Spleen (tissue), 11 donors: ENCODE results near the gene EVI5. TPM values are rescaled to one million over a fixed set of nuclear protein-coding genes. Genes with fewer than 3 reads are reported as not detected.

Source experiments
- DNase-seq: peaks from one replicate; pipeline ENCODE4 v3.0.0-alpha.2; 2020
- H3K27ac ChIP-seq, 8 donors: fragments of 200-600 bp; sonication (generic) in 7 of 8; 1 replicate in 4 of 8; 2 replicates in 4 of 8; pipeline versions ENCODE4 v1.5.0 to v1.8.0; 2016 to 2021; ENCODE audit warnings: inconsistent platforms in 4 of 8, mild to moderate bottlenecking in 4 of 8, moderate library complexity in 1 of 8
- H3K27me3 ChIP-seq, 7 donors: fragments of 200-600 bp; sonication (generic) in 6 of 7; replicated peaks in 1 of 7; 1 replicate in 4 of 7; 2 replicates in 3 of 7; pipeline versions ENCODE4 v1.5.0 to v1.8.0; 2016 to 2021; ENCODE audit warnings: inconsistent platforms in 3 of 7, mild to moderate bottlenecking in 1 of 7
- H3K36me3 ChIP-seq, 6 donors: fragments of 200-600 bp; sonication (generic) in 5 of 6; 1 replicate in 4 of 6; 2 replicates in 2 of 6; pipeline versions ENCODE4 v1.5.0 to v1.8.0; 2016 to 2021; ENCODE audit warnings: inconsistent platforms in 2 of 6
- H3K4me1 ChIP-seq, 6 donors: fragments of 200-600 bp; sonication (generic) in 5 of 6; 1 replicate in 3 of 6; 2 replicates in 3 of 6; pipeline versions ENCODE4 v1.5.0 to v1.8.0; 2016 to 2021; ENCODE audit warnings: inconsistent platforms in 3 of 6
- H3K4me3 ChIP-seq, 8 donors: fragments of 200-600 bp; sonication (generic) in 7 of 8; 1 replicate in 4 of 8; 2 replicates in 4 of 8; pipeline versions ENCODE4 v1.5.0 to v1.8.0; 2016 to 2021; ENCODE audit warnings: inconsistent platforms in 4 of 8, mild to moderate bottlenecking in 4 of 8, moderate library complexity in 2 of 8
- H3K9me3 ChIP-seq, 8 donors: fragments of 200-600 bp; sonication (generic) in 7 of 8; 1 replicate in 4 of 8; 2 replicates in 4 of 8; pipeline versions ENCODE4 v1.5.0 to v1.8.0; 2016 to 2021; ENCODE audit warnings: inconsistent platforms in 4 of 8
- POLR2A ChIP-seq, 3 donors: fragments of 450-650 bp; IDR thresholded peaks; one replicate each; pipeline ENCODE4 v1.5.1; 2017; ENCODE audit warnings: antibody characterized with exemption in 3 of 3, mild to moderate bottlenecking in 1 of 3
- POLR2AphosphoS5 ChIP-seq, 3 donors: sonication (generic); formaldehyde crosslinking; IDR thresholded peaks; one replicate each; pipeline ENCODE4 v1.5.1; 2017; ENCODE audit warnings: antibody characterized with exemption in 3 of 3
- WGBS, 5 donors: extraction: QIAGEN DNeasy Blood & Tissue Kit in 3 of 5; methylation state at CpG; one replicate each; pipeline versions ENCODE4 v1.1.5 to v1.1.7; 2013 to 2018; 5-methylcytosine and 5-hydroxymethylcytosine counted together
- intact Hi-C: fragments of 100-400 bp; cut with DNase I; formaldehyde crosslinking; loops from one replicate; pipeline ENCODE4 v1.15.0; 2023; ENCODE audit warnings: low total_unique reads
- polyA plus RNA-seq, 3 donors: library from polyadenylated mRNA; stranded (reverse); fragments of 200-250 nt; gene quantifications; one replicate each; pipeline ENCODE4 v1.2.1, GENCODE V29; 2013
- total RNA-seq, 7 donors: library from RNA; depleted of rRNA in 3 of 7; stranded (reverse); fragments of >200 nt in 3 of 7; fragmentation: NEBNext Ultra II Directional in 4 of 7; extraction: Animal tissue kit (Norgen Biotek cat#: 25700) in 4 of 7; gene quantifications; one replicate each; pipeline versions ENCODE4 v1.1.0 to v1.2.1, GENCODE V29; 2016 to 2021
- TF ChIP-seq, protein P1 (sequence below), 11 experiments: fragments of 200-600 bp in 7 of 11; fragments of 450-650 bp in 4 of 11; sonication (generic) in 4 of 11; IDR thresholded peaks in 8 of 11; conservative IDR thresholded peaks in 3 of 11; 1 replicate in 7 of 11; 2 replicates in 4 of 11; pipeline versions ENCODE4 v1.4.0 to v1.8.0; 2016 to 2021; ENCODE audit warnings: antibody characterized with exemption in 11 of 11, inconsistent platforms in 4 of 11, mild to moderate bottlenecking in 1 of 11
- donor health status: healthy with polysubstance abuse.
- donor health status: DM: no; HTN: no; CAD: no; lungs with moderate emphysema.
- donor health status: DM: no; HTN: no; CAD: no.
- donor health status: Bipolar disorder and iron deficiency.
- donor health status: healthy.
- donor health status: DM: no; HTN: no; CAD: no.
- donor health status: DM: yes; HTN: yes; CAD: no.

EVI5 gene
- total and polyA plus RNA-seq, 10 donors = 1.7 to 38.3 (median 27.0) TPM

DNA sequence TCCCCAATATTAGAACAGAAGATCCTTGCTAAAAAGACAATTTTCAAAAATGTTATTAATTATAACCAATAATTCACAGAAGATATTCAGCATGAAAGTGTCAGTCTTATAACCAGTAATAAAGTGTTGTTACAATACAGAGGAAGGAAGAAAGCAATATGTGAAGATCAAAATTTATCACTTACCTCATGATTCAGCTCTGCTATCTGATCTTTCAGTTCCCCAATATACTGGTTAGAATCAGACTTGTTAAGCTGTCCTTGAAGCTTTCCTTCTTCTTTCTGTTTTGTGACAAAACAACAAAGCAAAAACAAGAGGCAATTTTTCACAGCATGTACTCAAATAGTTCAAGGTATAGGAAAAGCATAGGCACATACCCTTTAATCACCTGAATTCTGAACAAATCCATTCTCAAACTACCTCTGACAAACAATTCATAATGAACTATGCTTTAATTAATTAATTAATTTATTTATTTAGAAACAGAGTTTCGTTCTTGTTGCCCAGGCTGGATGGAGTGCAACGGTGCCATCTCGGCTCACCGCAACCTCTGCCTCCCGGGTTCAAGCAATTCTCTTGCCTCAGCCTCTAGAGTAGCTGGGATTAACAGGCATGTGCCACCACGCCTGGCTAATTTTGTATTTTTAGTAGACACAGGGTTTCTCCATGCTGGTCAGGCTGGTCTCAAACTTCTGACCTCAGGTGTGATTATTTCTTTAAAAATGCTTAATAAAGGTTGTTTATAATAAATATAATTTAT is 221.3 kb downstream of the EVI5 start:
- TF ChIP-seq POLR2AphosphoS5 (IDR thresholded peaks at IDR 0.05) (no peak), POLR2A (IDR thresholded peaks at IDR 0.05) (no peak)
- TF ChIP-seq, protein P1, sequence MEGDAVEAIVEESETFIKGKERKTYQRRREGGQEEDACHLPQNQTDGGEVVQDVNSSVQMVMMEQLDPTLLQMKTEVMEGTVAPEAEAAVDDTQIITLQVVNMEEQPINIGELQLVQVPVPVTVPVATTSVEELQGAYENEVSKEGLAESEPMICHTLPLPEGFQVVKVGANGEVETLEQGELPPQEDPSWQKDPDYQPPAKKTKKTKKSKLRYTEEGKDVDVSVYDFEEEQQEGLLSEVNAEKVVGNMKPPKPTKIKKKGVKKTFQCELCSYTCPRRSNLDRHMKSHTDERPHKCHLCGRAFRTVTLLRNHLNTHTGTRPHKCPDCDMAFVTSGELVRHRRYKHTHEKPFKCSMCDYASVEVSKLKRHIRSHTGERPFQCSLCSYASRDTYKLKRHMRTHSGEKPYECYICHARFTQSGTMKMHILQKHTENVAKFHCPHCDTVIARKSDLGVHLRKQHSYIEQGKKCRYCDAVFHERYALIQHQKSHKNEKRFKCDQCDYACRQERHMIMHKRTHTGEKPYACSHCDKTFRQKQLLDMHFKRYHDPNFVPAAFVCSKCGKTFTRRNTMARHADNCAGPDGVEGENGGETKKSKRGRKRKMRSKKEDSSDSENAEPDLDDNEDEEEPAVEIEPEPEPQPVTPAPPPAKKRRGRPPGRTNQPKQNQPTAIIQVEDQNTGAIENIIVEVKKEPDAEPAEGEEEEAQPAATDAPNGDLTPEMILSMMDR (IDR thresholded peaks at IDR 0.05 in 8 of 11, conservative IDR thresholded peaks at IDR 0.05 in 3 of 11) = no peak
- no peak overlapping the region for H3K4me3 ChIP-seq
- DNase-seq = no peak
- no peaks in the 10 kb centered on the region for H3K9me3 ChIP-seq
- peaks cover 0 to 15% (median 0%) of the 10 kb centered on the region in 6 donors for H3K36me3 ChIP-seq
- WGBS, 5 donors = 83 to 93% (median 90%) methylated on average over 6 of the region's 6 CpGs
- H3K27me3 ChIP-seq = no peaks in the 10 kb centered on the region
- intact Hi-C loops = no loop called here
- peaks cover 0 to 16% (median 5%) of the 10 kb centered on the region in 6 donors for H3K4me1 ChIP-seq
- H3K27ac ChIP-seq = peak overlapping the region in 2 of 8 donors; percentile 1 to 41

GRCh38 chr1:92556350-92556749 is 228.6 kb downstream of the EVI5 start:
- Histone ChIP-seq H3K36me3 (peaks cover 0 to 10% (median 0%) of the 10 kb centered on the region in 6 donors), H3K27me3 (no peaks in the 10 kb centered on the region), H3K27ac (no peak overlapping the region), H3K9me3 (no peaks in the 10 kb centered on the region), H3K4me3 (no peak overlapping the region), H3K4me1 (no peaks in the 10 kb centered on the region)
- DNase-seq = no peak
- WGBS, 5 donors = 56 to 85% (median 75%) methylated on average over 1 of the region's 1 CpG
- intact Hi-C loops = no loop called here
- TF ChIP-seq POLR2A (IDR thresholded peaks at IDR 0.05) (no peak), POLR2AphosphoS5 (IDR thresholded peaks at IDR 0.05) (no peak)
- TF ChIP-seq, protein P1 (IDR thresholded peaks at IDR 0.05 in 8 of 11, conservative IDR thresholded peaks at IDR 0.05 in 3 of 11) = no peak

DNA sequence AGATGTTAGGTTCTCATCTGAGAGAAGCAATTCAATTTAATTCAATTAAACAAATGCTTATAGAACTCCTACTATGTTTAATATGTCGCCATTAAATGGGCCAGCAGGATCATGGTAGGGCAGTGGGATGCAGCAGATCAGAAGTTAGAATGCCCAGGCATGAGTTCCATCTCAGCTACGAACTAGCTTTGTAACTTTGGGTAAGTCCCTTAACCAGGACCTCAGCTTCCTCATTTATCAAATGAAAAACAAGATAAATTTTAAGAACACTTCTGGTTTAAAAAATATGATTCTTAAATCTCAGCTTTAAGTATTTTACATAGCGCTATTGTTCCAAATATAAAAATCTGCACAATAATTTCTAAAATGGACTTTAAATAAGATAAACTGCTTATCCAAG is 230.7 kb downstream of the EVI5 start:
- TF ChIP-seq POLR2A (IDR thresholded peaks at IDR 0.05) = no peak
- TF ChIP-seq POLR2AphosphoS5 (IDR thresholded peaks at IDR 0.05) = no peak
- TF ChIP-seq, protein P1 (IDR thresholded peaks at IDR 0.05 in 8 of 11, conservative IDR thresholded peaks at IDR 0.05 in 3 of 11) = no peak
- 77 to 88% (median 82%) methylated on average over 3 of the region's 3 CpGs for WGBS, 5 donors
- Histone ChIP-seq H3K4me1 (no peaks in the 10 kb centered on the region), H3K4me3 (no peak overlapping the region), H3K36me3 (no peaks in the 10 kb centered on the region), H3K27me3 (no peaks in the 10 kb centered on the region), H3K27ac (no peak overlapping the region), H3K9me3 (no peaks in the 10 kb centered on the region)
- DNase-seq = no peak
- intact Hi-C loops = no loop called here

GRCh38 chr1:92551916-92552315 is 233.0 kb downstream of the EVI5 start:
- H3K4me3 ChIP-seq = no peak overlapping the region
- TF ChIP-seq, protein P1 (IDR thresholded peaks at IDR 0.05 in 8 of 11, conservative IDR thresholded peaks at IDR 0.05 in 3 of 11) = no peak
- TF ChIP-seq POLR2AphosphoS5 (IDR thresholded peaks at IDR 0.05) (no peak), POLR2A (IDR thresholded peaks at IDR 0.05) (no peak)
- H3K4me1 ChIP-seq = no peaks in the 10 kb centered on the region
- DNase-seq = no peak
- no peaks in the 10 kb centered on the region for H3K9me3 ChIP-seq
- H3K36me3 ChIP-seq = no peaks in the 10 kb centered on the region
- H3K27ac ChIP-seq = no peak overlapping the region
- H3K27me3 ChIP-seq = no peaks in the 10 kb centered on the region
- intact Hi-C loops = no loop called here
- WGBS, 5 donors = 24 to 28% (median 27%) methylated on average over 1 of the region's 1 CpG
